CD4-positive, alpha-beta T cell treated with Interleukin-10 for 1 hour (primary cell): ENCODE results near the gene ITLN1.

Source experiments
- DNase-seq: peaks from one replicate; pipeline ENCODE4 v3.0.0-alpha.2; 2020

The ITLN1 gene

DNA sequence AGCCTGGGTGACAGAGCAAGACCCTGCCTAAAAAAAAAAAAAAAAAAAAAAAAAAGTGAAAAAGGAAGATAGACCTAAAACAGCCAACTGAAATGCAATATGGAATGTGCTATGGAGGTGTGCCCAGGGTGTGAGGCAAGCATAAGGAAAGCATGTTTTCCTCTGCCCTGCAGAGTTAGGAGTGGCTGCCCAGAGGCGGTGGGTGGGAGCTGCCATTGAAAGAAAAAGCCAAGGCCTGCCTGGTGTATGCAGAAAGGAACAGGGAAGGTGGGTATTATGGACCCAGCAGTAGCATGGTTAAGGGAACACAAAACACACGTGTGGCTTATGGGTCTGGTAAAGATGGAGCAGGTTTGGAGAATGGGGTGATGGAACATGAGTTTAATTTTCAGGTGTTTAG, 31.2 kb downstream of the ITLN1 start:
- no peak for DNase-seq

DNA sequence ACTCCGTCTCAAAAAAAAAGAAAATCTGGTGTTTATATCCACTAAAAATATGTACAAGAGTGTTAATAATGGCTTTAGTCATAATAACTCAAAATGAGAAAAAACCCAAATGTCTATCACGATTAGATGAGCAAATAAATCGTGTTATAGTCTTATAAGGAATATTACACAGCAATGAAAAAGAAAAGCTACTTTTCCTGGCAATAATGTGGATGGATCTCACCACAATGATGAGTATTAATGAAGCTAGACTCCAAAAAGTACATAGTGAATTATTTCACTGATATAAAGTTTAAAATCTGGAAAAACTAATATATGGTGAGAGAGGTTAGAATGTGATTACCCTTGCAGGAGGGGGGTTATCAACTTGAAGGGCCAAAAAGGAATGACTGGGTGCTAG, 32.0 kb downstream of the ITLN1 start:
- no peak for DNase-seq

DNA sequence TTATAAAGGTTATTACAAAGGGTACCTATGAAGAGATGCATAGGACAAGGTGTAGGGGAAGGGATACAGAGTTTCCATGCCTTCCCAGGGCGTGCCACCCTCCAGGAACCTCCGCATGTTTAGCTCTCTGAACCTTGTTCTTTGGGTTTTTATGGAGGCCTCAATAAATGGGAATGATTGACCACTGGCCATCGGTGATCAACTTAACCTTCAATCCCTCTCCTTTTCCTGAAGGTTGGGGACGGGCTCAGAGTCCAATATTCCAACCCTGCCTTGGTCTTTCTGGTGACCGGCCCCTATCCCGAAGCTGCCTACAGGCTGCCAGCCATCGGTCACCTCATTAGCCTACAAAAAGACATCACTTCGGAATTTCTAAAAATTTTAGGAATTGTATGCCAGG, 34.0 kb downstream of the ITLN1 start:
- no peak for DNase-seq

DNA sequence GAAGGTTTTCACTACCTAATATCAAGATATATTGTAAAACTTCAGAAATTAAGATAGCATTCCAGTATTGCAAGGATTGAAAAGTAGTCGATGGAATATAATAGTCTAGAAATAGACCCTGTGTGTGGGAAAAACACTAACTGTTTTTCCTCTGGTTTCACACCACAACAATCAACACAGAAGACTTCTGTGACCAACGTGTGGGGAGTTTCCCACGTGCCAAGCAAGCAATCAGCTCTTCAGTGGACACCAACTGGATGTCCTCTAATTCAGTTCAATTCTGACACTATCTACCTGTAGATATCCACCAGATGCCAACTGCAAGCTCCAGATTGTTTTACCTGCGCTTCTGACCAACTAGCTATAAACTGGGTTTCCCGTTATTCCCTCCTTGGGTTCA, 34.4 kb downstream of the ITLN1 start:
- DNase-seq = no peak

DNA sequence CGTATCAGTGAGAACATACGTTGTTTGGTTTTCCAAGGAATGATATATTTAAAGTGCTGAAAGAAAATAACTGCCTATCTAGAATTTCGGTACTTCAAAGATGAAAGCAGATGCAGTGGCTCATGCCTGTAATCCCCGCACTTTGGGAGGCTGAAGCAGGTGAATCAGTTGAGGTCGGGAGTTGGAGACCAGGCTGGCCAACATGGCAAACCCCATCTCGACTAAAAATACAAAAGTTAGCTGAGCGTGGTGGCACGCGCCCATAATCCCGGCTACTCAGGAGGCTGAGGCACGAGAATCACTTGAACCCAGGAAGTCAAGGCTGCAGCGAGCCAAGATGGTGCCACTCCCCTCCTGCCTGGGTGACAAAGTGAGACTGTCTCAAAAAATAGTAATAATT, 38.7 kb downstream of the ITLN1 start:
- no peak for DNase-seq

DNA sequence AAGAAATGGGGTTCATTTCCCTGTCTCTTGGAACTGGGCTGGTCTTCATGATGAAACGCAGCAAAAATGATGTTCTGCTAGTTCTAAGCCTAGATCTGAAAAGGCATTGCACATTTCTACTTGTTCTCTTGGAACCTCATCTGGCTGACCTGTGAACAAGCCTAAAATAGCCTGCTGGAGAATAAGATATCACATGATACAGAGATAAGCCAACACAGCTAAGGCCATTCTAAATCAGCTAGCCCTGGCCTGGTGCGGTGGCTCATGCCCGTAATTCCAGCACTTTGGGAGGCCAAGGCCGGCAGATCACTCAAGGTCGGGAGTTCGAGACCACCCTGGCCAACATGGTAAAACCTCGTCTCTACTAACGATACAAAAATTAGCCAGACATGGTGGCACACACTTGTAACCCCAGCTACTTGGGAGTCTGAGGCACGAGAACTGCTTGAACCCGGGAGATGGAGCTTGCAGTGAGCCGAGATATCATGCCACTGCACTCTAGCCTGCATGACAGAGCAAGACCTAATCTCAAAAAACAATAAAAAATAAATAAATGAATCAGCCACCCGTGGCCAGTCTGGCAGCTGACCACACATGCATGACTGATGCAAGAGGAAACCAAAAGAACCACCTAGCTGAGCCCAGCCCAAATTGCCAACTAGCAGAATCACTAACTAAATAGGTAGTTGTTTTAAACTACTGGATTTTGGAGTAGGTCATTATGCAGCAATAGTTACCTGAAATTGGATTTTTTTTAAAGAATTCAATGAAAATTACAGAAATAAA, 40.3 kb downstream of the ITLN1 start:
- no peak for DNase-seq

DNA sequence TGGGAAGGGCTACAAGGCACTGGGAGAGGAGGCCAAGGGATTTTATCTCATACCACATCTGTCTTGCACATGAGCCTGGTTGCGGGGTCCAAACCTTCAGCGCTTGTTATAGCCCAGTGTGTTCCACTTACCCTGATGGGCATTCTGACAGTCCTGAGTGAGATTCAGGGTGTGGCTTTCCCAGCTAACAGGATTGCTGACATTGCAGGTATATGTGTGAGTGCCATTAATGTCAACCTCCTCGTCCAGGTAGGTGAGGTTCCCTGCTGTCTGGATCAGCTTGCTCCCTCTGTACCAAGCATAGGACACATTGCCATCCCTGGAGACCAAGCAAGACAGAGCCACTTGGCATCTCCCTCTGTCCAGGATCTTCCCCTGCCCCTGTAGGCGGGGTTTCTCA, 43.9 kb downstream of the ITLN1 start:
- no peak for DNase-seq

DNA sequence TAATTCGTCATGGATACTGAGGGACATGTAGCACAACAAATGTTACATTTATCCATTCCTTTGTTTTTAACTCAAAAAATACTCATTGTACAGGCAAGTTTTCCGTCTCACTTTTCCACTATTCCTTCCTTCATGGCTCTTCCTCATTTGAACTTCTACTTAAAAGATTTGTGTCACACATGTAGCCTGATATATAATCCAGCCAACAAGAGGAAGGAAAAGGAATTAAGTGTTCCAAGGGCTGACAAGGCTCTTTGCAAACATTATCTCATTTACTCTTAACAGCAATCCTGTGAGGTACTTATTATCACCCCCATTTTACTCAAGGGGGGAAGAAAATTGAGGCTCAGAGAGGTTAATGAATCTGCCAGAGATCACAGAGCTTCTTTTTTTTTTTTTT, 45.2 kb downstream of the ITLN1 start:
- no peak for DNase-seq

DNA sequence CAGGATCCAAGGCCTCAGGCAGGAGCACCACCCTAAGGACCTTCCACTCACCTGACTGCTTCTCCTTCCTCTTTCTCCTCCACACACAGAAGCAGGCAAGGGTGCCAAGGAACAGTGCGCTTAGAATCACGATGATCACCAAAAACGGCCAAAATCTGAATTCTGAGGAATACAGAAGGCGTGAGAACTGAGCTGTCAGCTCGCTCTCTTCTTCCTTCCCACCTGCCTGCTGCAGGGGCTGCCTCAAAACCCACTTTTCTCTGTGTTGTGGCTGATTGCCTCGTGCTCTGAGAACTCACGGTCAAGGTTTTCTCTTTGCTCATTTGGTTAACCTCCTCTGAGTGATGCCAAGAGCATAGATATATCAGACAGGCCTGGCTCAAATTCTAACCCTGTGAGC, 46.1 kb downstream of the ITLN1 start:
- DNase-seq = no peak

DNA sequence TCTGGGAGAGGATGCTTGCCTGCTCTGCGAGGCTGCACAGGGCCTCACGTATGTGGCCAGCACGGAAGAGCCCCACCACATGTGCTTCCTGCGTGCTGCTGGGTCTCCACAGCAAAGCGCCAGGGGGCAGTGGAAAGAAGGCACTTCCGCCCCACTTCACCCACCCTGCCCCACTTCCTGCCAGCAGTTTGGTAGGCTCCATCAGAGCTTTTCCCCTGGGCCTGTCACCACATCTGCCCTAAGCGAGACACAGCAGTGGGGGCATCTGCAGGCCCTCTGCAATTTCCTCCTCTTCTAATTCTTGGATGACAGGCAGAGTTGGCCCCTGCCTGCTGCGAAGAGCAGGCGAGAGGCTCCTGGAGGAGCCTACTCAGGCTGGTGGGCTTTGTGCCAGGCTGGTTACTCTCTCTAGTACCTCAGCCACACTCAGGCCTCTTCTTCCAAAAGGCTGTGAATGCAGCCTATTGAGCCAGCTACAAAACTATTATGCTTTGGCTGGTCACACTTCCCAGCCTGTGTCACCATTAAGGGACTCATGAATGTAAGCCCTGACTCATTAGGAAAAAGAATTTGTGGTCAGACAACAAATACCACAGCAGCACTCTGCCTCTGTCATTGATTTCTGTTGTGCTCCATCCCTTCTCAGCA, 47.3 kb downstream of the ITLN1 start:
- DNase-seq = peak; percentile 87

DNA sequence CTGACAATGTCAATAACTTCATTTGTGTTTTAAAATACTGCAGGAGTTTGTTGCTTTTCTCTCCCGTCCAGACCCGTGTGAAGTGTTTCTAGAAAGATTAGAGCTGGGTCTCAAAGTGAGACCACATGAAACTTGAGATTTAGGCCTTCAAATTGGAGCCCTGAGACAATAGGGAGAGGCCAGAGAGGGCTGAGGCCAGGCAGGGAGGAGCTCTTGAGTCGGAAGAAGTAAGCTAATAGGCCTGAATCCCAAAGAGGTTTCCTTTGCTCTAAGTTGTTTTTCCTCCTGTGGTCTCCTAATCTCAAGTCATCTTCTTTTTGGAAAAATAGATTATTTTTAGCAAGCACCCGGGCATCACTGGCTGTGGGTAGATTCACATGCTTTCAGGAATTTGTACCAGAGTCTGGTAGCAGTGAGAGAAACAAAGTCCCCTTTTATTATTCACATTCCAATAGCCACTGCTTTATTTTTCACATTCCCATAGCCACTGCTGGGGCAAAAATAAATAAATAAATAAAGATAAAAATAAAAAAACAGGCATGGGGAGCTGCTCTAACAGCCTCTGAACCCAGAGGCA, 47.9 kb downstream of the ITLN1 start:
- no peak for DNase-seq

DNA sequence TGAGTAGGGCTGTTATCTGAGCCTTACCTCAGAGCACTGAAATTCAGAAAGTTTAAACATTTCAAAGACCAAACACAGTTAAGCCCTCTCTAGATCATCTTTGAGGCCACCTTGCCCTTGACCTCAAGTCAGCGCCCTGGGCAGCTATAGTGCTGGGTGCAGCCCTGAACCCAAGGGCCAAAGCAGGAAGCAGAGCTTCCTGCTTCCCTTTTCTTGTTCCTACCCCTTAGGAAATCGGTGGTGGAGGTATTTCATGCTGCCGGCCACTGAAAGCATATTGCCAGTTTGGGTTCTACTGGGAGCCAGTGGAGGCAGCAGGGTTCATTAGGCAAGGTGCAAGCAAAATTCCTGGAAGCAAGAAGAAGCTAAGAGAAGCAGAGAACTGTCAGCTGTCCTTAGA, 48.4 kb downstream of the ITLN1 start:
- DNase-seq = no peak

DNA sequence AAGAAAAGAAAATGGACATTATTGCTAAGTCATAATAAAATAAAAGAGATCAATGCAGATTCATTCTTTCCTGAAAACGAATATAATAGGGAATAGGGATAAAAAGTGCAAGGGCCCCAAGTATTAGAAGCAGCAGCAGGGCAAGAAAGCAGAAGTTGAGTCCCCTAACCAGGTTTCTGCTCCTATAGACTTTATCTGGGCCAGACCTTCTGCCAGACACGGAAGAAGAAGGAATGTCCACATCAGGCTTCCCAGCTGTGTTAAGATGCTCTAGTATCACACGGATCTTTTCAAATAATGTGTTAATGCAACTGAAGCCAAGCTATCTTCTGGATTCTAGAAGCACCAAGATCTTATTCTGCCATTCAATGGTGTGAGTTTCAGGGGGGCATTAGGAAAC, 49.2 kb downstream of the ITLN1 start:
- no peak for DNase-seq

DNA sequence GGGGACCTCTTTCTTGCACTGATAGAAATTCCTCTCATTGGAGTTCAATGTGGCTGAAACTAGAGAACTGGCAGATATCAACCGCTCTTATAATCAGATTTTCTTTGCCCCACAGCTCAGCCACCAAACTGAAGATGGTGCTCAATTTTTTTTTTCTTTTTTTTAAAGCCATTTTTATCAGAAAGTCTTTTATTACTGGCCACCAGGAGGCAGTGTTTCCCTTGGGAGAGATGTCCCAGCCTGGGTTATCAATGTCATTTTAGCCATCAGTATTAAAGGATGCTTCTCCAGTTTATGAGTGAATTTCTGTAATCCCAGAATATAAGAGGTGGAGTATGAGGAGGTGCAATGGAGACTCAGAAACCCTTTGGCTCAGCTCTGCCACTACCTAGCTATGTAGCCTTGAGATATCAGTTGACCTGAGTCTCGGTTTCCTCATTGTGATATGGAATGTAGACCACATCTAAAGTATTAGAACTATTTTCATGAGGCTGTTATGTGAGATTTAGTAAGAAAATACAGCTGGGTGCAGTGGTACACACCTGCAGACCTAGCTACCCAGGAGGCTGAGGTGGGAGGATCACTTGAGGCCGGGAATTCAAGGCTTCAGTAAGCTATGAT, 49.9 kb downstream of the ITLN1 start:
- DNase-seq = peak; percentile 57

DNA sequence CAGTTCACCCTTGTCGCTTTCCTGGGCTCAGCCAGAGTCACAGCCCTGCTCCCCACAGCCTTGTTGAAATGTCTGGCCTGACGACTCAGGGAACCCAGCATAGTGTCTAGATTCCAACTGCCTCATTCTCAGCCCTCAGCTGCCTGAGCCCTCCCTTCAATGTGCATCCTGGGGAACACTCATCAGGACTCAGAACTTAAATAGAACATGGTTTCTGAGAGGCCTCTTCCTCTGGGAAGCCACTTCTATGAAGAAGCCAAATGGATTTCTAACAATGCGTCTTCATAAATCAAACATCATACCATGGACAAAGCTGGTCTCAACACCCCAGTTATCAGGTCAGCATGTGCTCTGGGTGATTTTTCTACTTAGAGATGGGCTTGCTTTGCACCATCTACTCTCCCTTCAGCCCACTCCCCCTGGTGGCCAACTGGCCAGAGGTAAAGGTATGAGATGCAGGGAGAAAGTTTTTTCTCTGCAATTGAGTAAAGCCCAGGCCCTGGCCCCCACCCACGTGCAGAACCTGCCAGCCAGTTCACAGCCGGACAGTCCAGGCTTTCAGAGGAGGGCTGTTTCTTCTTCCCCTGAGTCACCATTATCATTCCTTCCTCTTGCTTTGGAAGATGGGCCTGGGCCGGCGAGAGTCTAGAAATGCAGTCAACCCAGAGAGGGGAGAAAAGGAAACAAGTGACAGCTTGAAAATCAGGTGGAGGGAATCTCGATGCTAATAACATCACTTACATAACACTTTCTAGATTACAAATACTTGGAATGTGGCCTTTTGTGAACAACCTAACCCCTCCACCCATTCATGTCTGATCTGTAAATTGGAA, 54.4 kb downstream of the ITLN1 start:
- DNase-seq = peak; percentile 73

DNA sequence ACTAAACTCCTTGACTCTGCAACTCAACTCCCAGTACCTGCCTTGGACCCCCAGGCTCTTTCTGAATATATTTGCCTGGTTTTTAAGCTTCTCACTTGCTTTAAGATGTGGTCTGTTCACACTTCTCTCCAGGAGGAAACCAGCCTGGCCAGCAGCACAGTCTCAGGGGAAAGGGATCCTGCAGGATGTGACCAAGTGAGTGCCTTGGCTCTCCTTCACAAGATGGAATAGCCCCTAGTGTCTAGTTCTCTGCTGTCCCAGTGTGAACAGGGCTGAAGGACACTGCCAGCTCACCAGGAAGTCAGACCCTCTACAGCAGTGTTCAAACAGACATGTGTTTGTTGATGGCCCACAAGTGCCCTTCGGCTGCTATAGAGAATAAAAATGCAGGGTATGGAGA, 55.2 kb downstream of the ITLN1 start:
- DNase-seq = no peak

DNA sequence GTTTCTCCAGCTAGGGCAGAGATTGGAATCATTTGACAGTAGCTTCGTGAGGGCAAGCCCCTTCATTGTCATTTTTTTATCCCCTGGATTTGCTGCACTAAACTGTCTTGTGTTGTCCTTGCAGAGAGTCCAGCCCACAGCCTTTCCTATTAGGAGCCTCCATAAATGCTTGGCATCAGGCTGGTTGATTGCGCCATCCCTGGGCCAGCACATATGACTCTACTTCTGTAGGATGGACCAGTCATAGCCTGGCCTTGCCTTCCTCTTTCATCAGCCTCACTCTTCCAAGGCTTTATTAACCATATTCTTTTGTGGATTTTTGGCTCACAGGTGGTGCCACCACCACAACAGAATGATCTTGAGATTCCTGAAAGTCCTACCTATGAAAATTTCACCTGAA, 57.6 kb downstream of the ITLN1 start:
- DNase-seq = no peak

DNA sequence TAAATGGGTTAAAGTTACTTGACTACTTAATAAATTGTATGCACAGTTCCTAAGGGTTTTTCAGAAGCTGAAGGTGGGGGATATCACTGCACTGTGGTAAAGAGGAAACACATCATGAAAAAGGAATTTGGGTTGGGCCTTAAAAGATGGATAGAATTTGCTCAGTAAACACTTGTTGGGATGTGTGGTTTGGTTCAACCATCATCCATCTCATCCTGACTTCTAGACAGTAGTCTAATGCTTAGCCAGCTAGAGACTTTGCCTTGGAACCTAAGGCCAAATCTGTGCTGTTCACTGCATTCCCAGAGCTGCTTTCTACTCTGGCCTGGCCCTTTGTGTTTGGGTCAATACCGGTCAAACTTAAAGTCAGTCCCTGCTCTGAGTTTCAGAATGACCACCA, 58.4 kb downstream of the ITLN1 start:
- no peak for DNase-seq
